ENCODE results near the gene RRN3.

GRCh38 chr16:15073101-15073500 lies 21.0 kb downstream of the RRN3 start:
- TF ChIP-seq CTCF (IDR thresholded peaks at IDR 0.05 in 8 of 11, conservative IDR thresholded peaks at IDR 0.05 in 3 of 11) (no peak), POLR2A (IDR thresholded peaks at IDR 0.05) (no peak)

Measured in spleen (tissue), 7 donors.